ENCODE results near the gene PTPRU.
"Not testable (repeated sequence)": the region's sequence is repeated elsewhere in the genome, so short reads cannot be mapped to it uniquely, and the experiment has no call there.

The PTPRU gene

DNA sequence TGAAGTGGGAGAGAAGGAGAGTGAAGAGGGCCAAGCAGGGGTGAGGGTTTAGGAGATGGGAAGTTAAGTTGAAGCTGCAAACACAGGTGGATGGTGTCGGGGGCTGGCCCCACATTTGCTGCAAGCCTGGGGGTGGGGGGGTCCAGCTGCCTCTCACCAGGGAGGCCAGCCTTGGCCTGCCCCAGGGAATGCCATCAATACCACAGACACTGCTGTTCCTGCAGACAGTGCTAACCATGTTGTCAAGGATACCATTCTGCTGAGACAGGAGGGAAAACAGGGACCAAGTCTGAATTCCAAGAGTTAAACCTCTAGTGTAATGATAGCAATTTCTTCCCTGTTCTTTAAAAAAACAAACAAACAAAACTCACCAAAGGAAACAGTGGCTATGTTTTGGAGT, 13.6 kb upstream of the PTPRU start:
- peak; percentile 28 for DNase-seq

DNA sequence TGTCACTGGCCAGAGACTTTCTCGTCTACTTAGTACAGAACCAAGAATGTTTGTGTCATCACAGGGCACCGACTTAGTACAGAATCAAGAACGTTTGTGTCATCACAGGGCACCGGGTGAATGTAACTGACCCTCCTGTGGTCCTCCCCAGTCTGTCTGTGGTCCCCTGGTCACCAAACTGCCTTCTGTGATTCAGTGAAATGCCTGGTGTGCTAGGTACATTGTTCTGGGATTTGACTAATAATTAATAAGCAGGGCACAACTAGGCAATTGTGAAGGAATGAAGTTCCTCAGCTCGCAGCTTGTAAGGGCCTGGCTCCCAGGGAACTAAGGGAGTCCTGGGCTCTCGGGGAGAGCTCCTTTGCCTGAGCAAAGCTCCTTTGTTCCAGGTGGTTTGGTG, 12.8 kb upstream of the PTPRU start:
- DNase-seq, result no peak

DNA sequence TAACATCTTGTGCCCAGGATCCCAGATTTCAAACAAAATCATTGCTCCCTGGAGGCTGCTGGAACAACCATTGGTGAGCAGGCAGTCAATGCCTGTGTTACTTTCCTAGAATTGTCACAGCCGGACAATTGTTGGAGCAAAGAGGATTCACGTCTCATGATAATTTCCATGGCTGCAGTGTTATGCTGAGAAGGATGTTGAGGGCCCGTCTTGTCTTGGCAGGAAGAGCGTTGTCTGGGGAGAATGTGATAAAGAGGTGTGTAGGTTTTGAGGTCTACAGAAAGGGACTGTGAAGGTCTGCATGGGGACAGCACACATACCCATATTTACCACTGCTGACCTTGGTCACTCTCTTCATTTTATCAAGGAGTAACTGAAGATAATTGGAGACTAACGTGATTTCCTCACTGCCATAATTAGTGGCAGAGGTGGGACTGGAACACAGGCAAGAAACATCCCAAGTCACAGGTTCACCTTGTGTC, 11.9 kb upstream of the PTPRU start:
- no peak for DNase-seq

- DNase-seq, result no peak
These were observed 11.0 kb upstream of the PTPRU start for GRCh38 chr1:29225361-29225760.

DNA sequence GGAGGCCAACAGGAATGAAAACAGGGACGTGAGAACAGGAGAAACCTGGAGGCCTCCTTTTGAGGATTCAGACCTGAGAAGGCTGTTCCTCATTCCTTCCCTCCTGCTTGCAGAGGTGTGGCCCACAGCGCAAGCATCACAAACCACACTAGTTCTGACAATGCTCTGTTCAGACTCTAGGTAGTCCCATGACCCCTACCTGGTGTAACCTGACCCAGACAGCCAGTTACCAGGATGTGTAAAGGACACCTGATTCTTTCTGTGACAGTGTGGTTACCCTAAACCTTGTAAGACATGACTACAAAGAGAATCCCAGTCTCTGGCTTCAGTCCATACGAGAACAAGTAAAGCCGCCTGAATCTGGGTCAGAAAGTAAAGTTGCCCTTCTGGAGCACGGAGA, 8.8 kb upstream of the PTPRU start:
- DNase-seq, result no peak

DNA sequence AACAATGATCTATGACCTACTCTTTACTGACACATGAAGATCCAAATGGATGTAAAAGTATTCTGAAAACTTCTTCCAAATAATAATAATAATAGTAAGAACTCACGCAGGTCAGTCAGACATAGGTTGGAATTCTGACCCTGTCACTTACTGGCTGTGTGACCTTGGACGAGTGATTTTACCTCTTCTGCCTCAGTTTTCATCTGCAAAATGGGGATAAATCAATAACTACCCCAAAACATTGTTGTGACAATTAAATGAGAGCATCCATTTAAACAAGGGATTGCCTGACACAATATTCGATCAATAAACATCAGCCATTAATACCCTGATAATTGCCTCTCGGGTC, 6.1 kb upstream of the PTPRU start:
- DNase-seq, result no peak

- DNase-seq, result peak; percentile 93
These were observed 5.6 kb upstream of the PTPRU start, which contains the start of gene MECR for GRCh38 chr1:29230553-29231378. TSS of gene MECR (minus strand) at chr1:29230934. CDS start at chr1:29230906, 28 bp downstream.

DNA sequence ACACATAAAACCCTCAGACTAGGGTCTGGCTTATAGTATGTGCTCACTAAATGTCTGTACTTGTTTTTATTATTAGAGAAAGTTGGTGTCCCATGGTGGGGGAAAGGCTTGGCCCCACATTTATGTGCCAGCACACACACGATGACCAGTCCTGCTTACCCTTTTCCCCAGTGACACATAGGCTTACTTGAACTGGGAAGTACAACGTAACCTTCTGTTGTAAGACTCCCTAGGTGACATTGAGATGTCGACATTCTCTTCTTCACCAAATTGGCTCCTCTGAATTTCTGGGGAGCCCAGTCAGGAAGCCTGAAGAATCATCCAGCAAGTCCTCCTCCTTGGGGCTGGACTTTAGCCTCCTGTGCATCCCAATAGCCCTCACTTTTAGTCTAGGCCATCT, 3.9 kb upstream of the PTPRU start:
- DNase-seq, result no peak

DNA sequence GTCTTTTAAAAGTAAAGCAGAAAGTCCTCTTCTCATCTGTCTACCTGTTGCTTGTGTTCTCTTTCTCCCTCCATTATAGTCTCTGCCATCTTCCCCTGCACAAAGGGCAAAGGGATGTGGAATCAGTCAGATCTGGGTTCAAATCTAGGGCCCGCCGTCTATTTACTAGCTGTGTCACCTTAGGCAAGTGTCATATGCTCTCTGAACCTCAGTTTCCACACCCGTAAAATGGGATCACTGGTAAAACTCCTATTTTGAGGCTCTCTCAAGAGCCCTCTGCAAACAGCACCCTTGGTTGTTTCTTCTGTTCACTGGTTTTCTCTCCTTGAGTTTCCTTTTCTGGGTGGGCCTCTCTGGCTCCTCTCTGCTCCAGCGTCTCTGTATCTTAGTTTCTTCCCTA, 2.6 kb upstream of the PTPRU start:
- no peak for DNase-seq

- no peak for DNase-seq
These were observed 1.9 kb upstream of the PTPRU start for GRCh38 chr1:29234471-29234870.

- DNase-seq, result not testable (repeated sequence)
These were observed 1.4 kb upstream of the PTPRU start for GRCh38 chr1:29234881-29235280.

DNA sequence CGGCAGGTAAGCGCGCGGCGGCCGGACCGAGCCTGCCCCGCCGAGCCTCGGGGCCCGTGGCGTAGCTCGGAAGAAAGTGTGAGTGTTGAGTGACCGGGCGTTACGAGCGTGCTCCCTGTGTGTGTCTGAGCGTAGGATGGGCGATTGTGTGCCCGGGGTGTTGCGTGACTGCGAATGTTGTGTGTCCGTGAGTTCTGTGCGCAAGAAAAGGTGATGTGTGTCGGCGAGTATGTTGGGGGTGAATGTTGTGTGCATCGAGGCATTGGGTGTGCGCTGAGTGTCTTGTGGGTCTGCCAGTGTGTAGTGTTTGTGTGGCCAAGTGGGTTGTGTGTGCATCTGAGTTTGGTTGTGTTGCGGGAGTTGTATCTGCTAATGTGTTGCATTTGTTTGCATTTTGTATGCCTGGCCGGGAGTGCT, 398 bp downstream of the PTPRU start:
- peak; percentile 43 for DNase-seq

DNA sequence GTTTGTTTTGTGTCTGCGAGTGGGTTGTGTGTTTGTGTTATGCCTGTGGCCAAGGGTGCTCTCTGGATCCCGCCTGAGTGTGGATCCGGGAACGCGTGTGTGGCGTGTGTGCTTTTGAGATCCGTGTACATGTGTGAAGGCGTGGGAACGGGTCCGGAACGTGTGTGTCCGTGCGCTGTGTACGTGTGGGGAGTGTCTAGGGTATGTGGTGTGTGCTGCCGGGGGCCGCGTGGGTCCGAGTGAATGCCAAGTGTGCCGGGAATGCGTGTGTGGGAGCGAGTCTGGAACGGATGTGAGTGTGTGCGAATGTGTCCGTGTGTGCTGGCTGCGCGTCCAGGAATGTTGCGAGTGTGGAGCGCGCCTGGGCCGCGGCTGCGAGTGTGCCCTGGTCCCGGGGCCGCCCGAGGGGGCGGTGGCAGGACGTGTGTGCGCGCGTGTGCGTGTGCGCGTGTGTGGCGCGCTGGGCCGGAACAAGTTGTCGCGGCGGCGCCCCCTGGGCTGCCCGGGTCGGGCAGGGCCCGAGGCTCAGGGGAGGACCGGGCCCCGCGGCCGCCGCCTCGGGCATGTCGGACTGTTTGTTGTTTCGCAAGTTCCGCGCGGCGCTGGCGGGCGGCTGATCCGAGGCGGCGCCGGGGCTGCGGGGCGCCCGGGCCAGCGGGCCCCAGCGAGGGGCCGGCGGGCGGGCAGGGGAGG, 953 bp downstream of the PTPRU start:
- DNase-seq, result peak; percentile 37

GRCh38 chr1:29237852-29238619, 1.7 kb downstream of the PTPRU start:
- peak; percentile 33 for DNase-seq

DNA sequence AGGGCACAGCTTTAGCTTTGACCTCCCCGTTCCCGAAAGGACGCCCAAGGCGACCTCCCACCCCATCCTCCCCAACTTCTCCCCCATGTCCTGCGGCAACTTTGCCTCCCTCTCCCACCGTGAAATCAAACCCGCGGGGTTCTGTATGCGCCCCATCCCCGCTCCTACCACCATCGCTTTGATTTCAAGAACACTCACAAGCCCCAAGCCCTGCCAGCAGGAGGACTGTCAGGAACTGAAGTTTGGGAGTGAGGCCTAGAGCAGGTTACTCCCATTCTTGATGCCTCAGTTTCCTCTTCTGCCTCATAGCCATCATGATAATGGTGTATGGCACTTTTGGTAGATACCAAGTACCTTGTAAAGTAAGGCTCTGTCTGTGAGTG, 2.3 kb downstream of the PTPRU start:
- no peak for DNase-seq

DNA sequence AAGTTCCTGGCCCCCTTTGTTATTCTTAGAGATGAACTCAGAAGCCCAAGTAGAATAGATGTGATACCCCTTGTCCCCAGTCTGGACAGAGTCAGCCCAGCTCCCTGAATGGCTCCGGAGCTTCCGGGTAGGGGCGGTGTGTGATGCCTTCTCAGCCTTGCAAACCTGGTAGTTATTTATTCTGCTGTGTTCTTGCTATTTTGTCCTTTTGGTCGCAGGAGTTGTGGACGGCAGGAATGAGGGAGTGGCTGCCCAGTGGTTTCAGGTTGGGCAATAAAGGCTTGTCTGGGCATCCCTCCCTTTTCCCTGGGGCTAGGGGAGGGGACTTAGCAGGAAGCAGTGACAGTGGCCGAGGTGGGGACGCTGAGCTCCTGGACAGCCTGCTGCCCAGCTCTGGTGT, 2.8 kb downstream of the PTPRU start:
- DNase-seq, result no peak

DNA sequence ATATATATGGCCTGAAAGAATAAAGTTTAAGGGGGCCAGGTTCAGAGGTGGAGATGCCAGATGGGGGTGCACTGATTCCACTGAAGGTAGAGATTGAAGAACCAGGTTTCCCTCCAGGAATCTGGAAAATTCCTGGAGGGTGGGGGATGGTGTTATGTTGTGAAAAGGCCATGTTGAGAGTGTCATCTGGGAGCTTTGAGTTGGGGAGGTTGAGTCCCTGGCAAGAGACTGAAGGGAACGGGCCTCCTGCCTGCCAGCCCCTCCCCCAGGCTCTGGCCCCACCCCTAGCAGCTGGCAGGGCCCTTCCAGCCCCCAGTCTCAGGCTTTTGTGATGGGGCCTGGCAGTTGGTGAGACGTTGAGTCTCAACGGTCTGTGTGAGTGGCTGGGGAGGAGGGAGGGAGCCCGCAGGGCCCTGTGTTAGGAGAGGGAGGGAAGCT, 4.1 kb downstream of the PTPRU start:
- DNase-seq, result peak; percentile 80

DNA sequence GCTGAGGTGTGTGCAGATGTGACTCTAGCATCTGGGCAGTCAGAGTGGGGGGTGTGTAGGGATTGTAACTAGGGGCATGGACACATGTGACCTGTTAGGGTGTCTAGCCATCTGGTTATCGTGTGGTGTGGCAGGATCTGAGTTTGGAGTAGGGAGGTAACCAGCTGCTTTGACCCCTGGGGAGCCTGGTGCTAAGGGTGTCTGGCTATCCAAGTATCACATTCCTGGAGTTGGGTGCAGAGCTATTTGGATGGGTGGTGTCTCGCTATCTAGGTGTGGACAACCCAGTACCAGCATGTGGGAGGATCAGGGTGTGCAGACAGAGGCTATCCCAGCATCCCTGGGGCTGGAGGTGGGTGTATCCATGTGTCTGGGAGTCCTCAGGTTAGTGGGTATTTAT, 4.7 kb downstream of the PTPRU start:
- DNase-seq, result peak; percentile 80

DNA sequence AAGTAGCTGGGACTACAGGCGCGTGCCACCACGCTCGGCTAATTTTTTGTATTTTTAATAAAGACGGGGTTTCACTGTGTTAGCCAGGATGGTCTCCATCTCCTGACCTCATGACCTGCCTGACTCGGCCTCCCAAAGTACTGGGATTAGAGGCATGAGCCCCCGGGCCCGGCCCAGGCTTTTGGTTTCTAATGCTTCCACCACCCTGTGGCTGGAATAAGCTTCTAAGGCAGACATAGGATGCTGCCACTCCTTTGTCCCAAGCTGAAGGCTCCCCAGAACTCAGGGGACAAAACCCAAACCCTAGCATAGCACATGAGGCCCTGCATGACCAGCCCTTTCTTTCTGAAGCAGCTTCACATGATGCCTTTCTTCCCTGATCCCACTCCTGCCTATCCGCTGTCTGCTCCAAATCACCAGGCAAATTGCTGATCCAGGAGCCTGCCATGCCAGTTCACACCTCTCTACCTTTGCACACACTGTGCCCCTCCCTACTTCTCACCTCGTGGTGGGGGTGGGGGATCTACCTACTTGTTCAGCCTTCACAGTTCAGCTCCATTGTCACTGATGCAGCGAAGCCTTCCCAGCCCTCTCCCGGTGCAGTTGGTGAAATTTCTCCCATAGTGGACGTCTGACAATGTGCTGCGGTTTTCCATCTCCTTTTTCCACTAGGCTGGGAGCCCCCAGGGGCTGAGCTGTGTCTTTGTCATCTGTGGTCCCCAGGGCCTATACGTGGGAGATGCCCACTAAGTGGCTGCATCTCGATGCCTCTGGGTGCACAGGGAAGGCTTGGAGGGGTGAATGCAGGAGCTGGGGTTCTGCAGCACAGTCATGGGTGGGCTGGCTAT, 6.9 kb downstream of the PTPRU start:
- no peak for DNase-seq

DNA sequence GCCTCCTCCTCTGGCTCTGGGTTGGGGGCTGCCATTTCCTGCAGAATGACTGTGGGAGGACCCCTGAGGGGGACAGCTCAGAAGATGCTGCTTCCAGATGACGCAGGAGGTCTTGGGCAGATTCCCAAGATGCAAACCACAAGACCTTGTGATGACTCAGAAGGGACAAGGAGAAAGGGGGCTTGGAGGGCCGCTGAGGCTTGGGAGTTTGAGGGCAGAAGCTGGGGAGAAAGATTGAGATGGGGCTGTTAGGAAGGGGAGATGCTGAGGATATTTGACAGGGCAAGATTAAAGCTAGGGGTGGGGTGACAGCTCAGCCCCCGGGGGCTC, 7.5 kb downstream of the PTPRU start:
- no peak for DNase-seq

GRCh38 chr1:29245261-29245660, 8.9 kb downstream of the PTPRU start:
- no peak for DNase-seq

GRCh38 chr1:29245876-29246275, 9.6 kb downstream of the PTPRU start:
- DNase-seq, result peak; percentile 49

- DNase-seq, result no peak
These were observed 10.7 kb downstream of the PTPRU start for GRCh38 chr1:29247044-29247443.
